ENCODE measurements around the gene HHIPL1. TPM values are rescaled to one million over a fixed set of nuclear protein-coding genes. Genes with fewer than 3 reads are reported as not detected.

HHIPL1 gene
- total and polyA plus RNA-seq, 2 experiments from 2014 or later: 0.83 to 1.4 TPM

GRCh38 chr14:99681832-99682148 is 36.9 kb downstream of the HHIPL1 start:
- TF ChIP-seq CTCF (IDR thresholded peaks at IDR 0.05; ENCODE audit: poor library complexity): no peak
- no peak for TF ChIP-seq EZH2 (IDR thresholded peaks at IDR 0.05; ENCODE audit: borderline replicate concordance)
- no peak for TF ChIP-seq EZH2phosphoT487 (IDR thresholded peaks at IDR 0.05; ENCODE audit: low read depth, severe bottlenecking, unreplicated experiment)
- no peak overlapping the region for H3K27ac ChIP-seq
- H3K4me2 ChIP-seq: no peak overlapping the region
- peaks cover 14% of the 10 kb centered on the region for H3K4me1 ChIP-seq (ENCODE audit: insufficient read depth)
- peaks cover 3% of the 10 kb centered on the region for H3K27me3 ChIP-seq
- no peaks in the 10 kb centered on the region for H3K9me3 ChIP-seq (ENCODE audit: low read depth)
- WGBS (ENCODE audit: low lambda C conversion rate, missing lambda C conversion rate): 90% methylated on average over 11 of the region's 11 CpGs
- H3K36me3 ChIP-seq (replicated peaks; ENCODE audit: insufficient read depth, low read depth): no peaks in the 10 kb centered on the region
- H3K79me2 ChIP-seq: no peaks in the 10 kb centered on the region
- H2AFZ ChIP-seq: no peak overlapping the region
- DNase-seq (ENCODE audit: low spot score): no peak
- no peaks in the 10 kb centered on the region for H4K20me1 ChIP-seq (ENCODE audit: insufficient read depth, poor library complexity, severe bottlenecking)
- no peaks in the 10 kb centered on the region for H3K9me2 ChIP-seq (replicated peaks; ENCODE audit: insufficient read depth)
- no peak overlapping the region for H3K4me3 ChIP-seq

DNA sequence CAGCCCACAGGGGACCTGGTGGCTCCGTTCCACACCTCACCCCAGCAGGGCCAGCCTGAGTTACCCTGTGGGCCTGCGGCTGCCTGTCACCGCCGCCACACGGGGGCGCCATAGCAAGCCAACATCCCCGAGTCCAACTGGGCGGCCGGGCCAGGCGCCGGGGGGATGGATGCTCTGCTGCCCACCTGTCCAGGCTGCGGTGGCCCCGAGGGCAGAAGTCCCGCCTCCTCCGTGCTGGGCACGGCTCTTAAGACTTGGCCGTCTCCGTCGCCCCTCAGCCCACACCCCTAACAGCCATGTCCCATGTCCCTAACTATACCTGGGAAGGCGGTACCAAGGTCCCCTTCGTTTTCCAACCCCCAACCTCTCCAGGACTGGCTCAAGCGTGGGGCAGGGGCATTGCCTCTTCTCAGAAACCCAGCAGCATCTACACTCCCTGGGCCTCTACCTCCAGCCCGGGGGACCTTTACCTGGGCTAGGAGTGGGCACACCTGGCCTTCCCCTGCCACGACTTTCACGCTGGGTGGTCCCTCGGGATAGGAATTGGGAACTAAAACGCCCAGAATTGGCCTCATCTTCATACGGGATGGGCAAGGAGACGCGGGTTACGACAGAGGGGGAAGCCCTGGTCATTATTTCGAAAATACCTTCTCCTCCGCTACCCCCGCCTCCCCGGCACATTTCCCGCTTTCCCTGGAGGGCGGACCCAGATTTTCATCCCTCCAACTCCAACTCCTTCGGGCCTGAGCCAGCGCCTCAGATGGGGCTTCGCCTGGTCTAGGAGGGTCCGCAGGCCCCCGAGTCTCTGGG is 38.1 kb downstream of the HHIPL1 start:
- Histone ChIP-seq H3K9me2 (replicated peaks; ENCODE audit: insufficient read depth) (no peaks in the 10 kb centered on the region), H3K4me3 (peak overlapping the region; percentile 78)
- TF ChIP-seq EZH2 (IDR thresholded peaks at IDR 0.05; ENCODE audit: borderline replicate concordance) (no peak), CTCF (IDR thresholded peaks at IDR 0.05; ENCODE audit: poor library complexity) (peak; percentile 94)

GRCh38 chr14:99683619-99684409 is 38.9 kb downstream of the HHIPL1 start, which contains the start of gene CYP46A1:
Gene CYP46A1, plus strand, starts transcription at chr14:99684298. Its CDS starts 120 bp downstream, at chr14:99684418.
- Histone ChIP-seq H3K79me2 (no peaks in the 10 kb centered on the region), H4K20me1 (ENCODE audit: insufficient read depth, poor library complexity, severe bottlenecking) (no peaks in the 10 kb centered on the region), H2AFZ (peak within 1 kb of the TSS; percentile 91), H3K4me2 (peak within 1 kb of the TSS; percentile 99), H3K9me2 (replicated peaks; ENCODE audit: insufficient read depth) (no peaks in the 10 kb centered on the region), H3K27ac (peak within 1 kb of the TSS; percentile 89), H3K4me3 (peak within 1 kb of the TSS; percentile 78), H3K4me1 (ENCODE audit: insufficient read depth) (peaks cover 7% of the 10 kb centered on the region), H3K27me3 (peaks cover 3% of the 10 kb centered on the region), H3K9me3 (ENCODE audit: low read depth) (no peaks in the 10 kb centered on the region), H3K36me3 (replicated peaks; ENCODE audit: insufficient read depth, low read depth) (no peaks in the 10 kb centered on the region)
- 1% methylated on average over 45 of the region's 83 CpGs for WGBS (ENCODE audit: low lambda C conversion rate, missing lambda C conversion rate)
- no peak for TF ChIP-seq EZH2 (IDR thresholded peaks at IDR 0.05; ENCODE audit: borderline replicate concordance)
- TF ChIP-seq CTCF (IDR thresholded peaks at IDR 0.05; ENCODE audit: poor library complexity): no peak
- no peak for TF ChIP-seq EZH2phosphoT487 (IDR thresholded peaks at IDR 0.05; ENCODE audit: low read depth, severe bottlenecking, unreplicated experiment)
- DNase-seq (ENCODE audit: low spot score): peak; percentile 100

More for the DNA sequence above, 38.1 kb downstream of the HHIPL1 start:
- H3K9me3 ChIP-seq (ENCODE audit: low read depth): no peaks in the 10 kb centered on the region
- peaks cover 3% of the 10 kb centered on the region for H3K27me3 ChIP-seq
- peak overlapping the region; percentile 91 for H2AFZ ChIP-seq
- peak overlapping the region; percentile 89 for H3K4me2 ChIP-seq
- 3% methylated on average over 39 of the region's 42 CpGs for WGBS (ENCODE audit: low lambda C conversion rate, missing lambda C conversion rate)
- peak; percentile 90 for DNase-seq (ENCODE audit: low spot score)
- H3K4me1 ChIP-seq (ENCODE audit: insufficient read depth): peaks cover 7% of the 10 kb centered on the region
- no peaks in the 10 kb centered on the region for H3K36me3 ChIP-seq (replicated peaks; ENCODE audit: insufficient read depth, low read depth)
- H3K27ac ChIP-seq: peak overlapping the region; percentile 89
- H4K20me1 ChIP-seq (ENCODE audit: insufficient read depth, poor library complexity, severe bottlenecking): no peaks in the 10 kb centered on the region
- no peaks in the 10 kb centered on the region for H3K79me2 ChIP-seq
